WTC11 (cell line): ENCODE data around the gene UBXN4. TPM values are rescaled to one million over a fixed set of nuclear protein-coding genes. Genes with fewer than 3 reads are reported as not detected.

ENCODE experiments used
- ATAC-seq: fragments of 200-7000 bp; cut with Tn5 transposase; 2 replicates; pipeline ENCODE4 v1.10.0; 2021; ENCODE audit warnings: mild to moderate bottlenecking, moderate library complexity
- CTCF ChIA-PET: fragments of 300-600 bp; sonication (Branson Sonifier 250); formaldehyde crosslinking; loops from one replicate; lab custom pipeline; 2021; ENCODE audit warnings: antibody characterized with exemption; lab: Charles Lee
- POLR2A ChIA-PET: fragments of 350-600 bp; sonication (Branson Sonifier 250); formaldehyde crosslinking; loops from one replicate; lab custom pipeline; 2021; ENCODE audit warnings: antibody characterized with exemption; lab: Charles Lee
- DNase-seq: peaks from one replicate; pipeline ENCODE4 v3.0.0; 2021; ENCODE audit warnings: low spot score
- H3K27ac Mint-ChIP-seq: 2 replicates; pipeline ENCODE4 v1.8.0; 2021; ENCODE audit warnings: mixed read lengths
- H3K27me3 Mint-ChIP-seq: 2 replicates; pipeline ENCODE4 v1.8.0; 2021; ENCODE audit warnings: low read depth, mild to moderate bottlenecking, moderate library complexity, mixed read lengths
- H3K36me3 Mint-ChIP-seq: 2 replicates; pipeline ENCODE4 v1.8.0; 2021; ENCODE audit warnings: mixed read lengths
- H3K4me1 Mint-ChIP-seq: 2 replicates; pipeline ENCODE4 v1.8.0; 2022; ENCODE audit warnings: mixed read lengths
- H3K4me3 Mint-ChIP-seq: 2 replicates; pipeline ENCODE4 v1.8.0; 2021; ENCODE audit warnings: mild to moderate bottlenecking, moderate library complexity, mixed read lengths
- H3K9me3 Mint-ChIP-seq: 2 replicates; pipeline ENCODE4 v1.8.0; 2021; ENCODE audit warnings: mixed read lengths
- FOXJ3 ChIP-seq: sonication (generic); formaldehyde crosslinking; IDR thresholded peaks from 2 replicates; pipeline ENCODE4 v1.9.0; 2021; ENCODE audit warnings: missing genetic modification reagents, mild to moderate bottlenecking, borderline replicate concordance
- FOXK1 ChIP-seq: sonication (generic); formaldehyde crosslinking; IDR thresholded peaks from 2 replicates; pipeline ENCODE4 v1.8.0; 2022; ENCODE audit warnings: mild to moderate bottlenecking, moderate library complexity, missing genetic modification reagents
- GRHL2 ChIP-seq: fragments of 250-450 bp; sonication (Bioruptor Pico); IDR thresholded peaks from 2 replicates; pipeline ENCODE4 v1.8.0; 2022; ENCODE audit warnings: mild to moderate bottlenecking, moderate library complexity; ENCODE audit not compliant: insufficient replicate concordance, severe bottlenecking
- KAT7 ChIP-seq: sonication (generic); formaldehyde crosslinking; IDR thresholded peaks from 2 replicates; pipeline ENCODE4 v1.8.1; 2023; ENCODE audit warnings: missing genetic modification reagents, mild to moderate bottlenecking, borderline replicate concordance
- NFE2L1 ChIP-seq: sonication (generic); formaldehyde crosslinking; IDR thresholded peaks from 2 replicates; pipeline ENCODE4 v1.8.1; 2023; ENCODE audit warnings: missing genetic modification reagents
- NR3C1 ChIP-seq: sonication (generic); formaldehyde crosslinking; conservative IDR thresholded peaks from 2 replicates; pipeline ENCODE4 v1.8.1; 2023; ENCODE audit warnings: low read depth, mild to moderate bottlenecking, missing genetic modification reagents
- PRRX2 ChIP-seq: fragments of 250-450 bp; sonication (Bioruptor Pico); IDR thresholded peaks from 2 replicates; pipeline ENCODE4 v1.8.0; 2021; ENCODE audit warnings: mild to moderate bottlenecking
- RELA ChIP-seq: sonication (generic); formaldehyde crosslinking; IDR thresholded peaks from 2 replicates; pipeline ENCODE4 v1.8.1; 2022; ENCODE audit warnings: missing genetic modification reagents, mild to moderate bottlenecking, borderline replicate concordance
- RORB ChIP-seq: fragments of 250-450 bp; sonication (Bioruptor Pico); IDR thresholded peaks from 2 replicates; pipeline ENCODE4 v1.9.0; 2021; ENCODE audit warnings: mild to moderate bottlenecking
- SMAD3 ChIP-seq: sonication (generic); formaldehyde crosslinking; IDR thresholded peaks from 2 replicates; pipeline ENCODE4 v1.8.0; 2022; ENCODE audit warnings: missing genetic modification reagents, mild to moderate bottlenecking, borderline replicate concordance
- TCF7 ChIP-seq: sonication (generic); formaldehyde crosslinking; IDR thresholded peaks from 2 replicates; pipeline ENCODE4 v1.8.0; 2022; ENCODE audit warnings: mild to moderate bottlenecking, low read depth, missing genetic modification reagents, moderate library complexity
- ZBTB21 ChIP-seq: sonication (generic); formaldehyde crosslinking; IDR thresholded peaks from 2 replicates; pipeline ENCODE4 v1.8.1; 2023; ENCODE audit warnings: mild to moderate bottlenecking, missing genetic modification reagents, borderline replicate concordance
- ZNF121 ChIP-seq: sonication (generic); formaldehyde crosslinking; IDR thresholded peaks from 2 replicates; pipeline ENCODE4 v1.8.0; 2023; ENCODE audit warnings: missing genetic modification reagents
- ZNF138 ChIP-seq: sonication (generic); formaldehyde crosslinking; conservative IDR thresholded peaks from 2 replicates; pipeline ENCODE4 v1.8.1; 2022; ENCODE audit warnings: mild to moderate bottlenecking, moderate library complexity, missing genetic modification reagents
- ZNF263 ChIP-seq: sonication (generic); formaldehyde crosslinking; IDR thresholded peaks from 2 replicates; pipeline ENCODE4 v1.8.1; 2022; ENCODE audit warnings: low read depth, mild to moderate bottlenecking, moderate library complexity, missing genetic modification reagents
- ZNF317 ChIP-seq: sonication (generic); formaldehyde crosslinking; IDR thresholded peaks from 2 replicates; pipeline ENCODE4 v1.8.1; 2023; ENCODE audit warnings: low read depth, mild to moderate bottlenecking, moderate library complexity, missing genetic modification reagents, borderline replicate concordance
- ZNF396 ChIP-seq: fragments of 250-450 bp; sonication (Bioruptor Pico); IDR thresholded peaks from 2 replicates; pipeline ENCODE4 v1.8.0; 2021; ENCODE audit warnings: mild to moderate bottlenecking, moderate library complexity, borderline replicate concordance
- ZNF671 ChIP-seq: fragments of 250-450 bp; sonication (Bioruptor Pico); IDR thresholded peaks from 2 replicates; pipeline ENCODE4 v1.8.0; 2021; ENCODE audit warnings: mild to moderate bottlenecking
- total RNA-seq: library from RNA; stranded (reverse); gene quantifications from 3 replicates; pipeline ENCODE4 v1.2.3, GENCODE V29; 2021
- TF ChIP-seq, protein P1 (sequence below): sonication (generic); formaldehyde crosslinking; conservative IDR thresholded peaks from 2 replicates; pipeline ENCODE4 v1.8.1; 2022; ENCODE audit warnings: mild to moderate bottlenecking, missing genetic modification reagents
- TF ChIP-seq, protein P2 (sequence below): sonication (generic); formaldehyde crosslinking; IDR thresholded peaks from 2 replicates; pipeline ENCODE4 v1.8.0; 2023; ENCODE audit warnings: missing genetic modification reagents, mild to moderate bottlenecking, borderline replicate concordance
- TF ChIP-seq, protein P3 (sequence below): sonication (generic); formaldehyde crosslinking; IDR thresholded peaks from 2 replicates; pipeline ENCODE4 v1.8.1; 2023; ENCODE audit warnings: mild to moderate bottlenecking, missing genetic modification reagents, borderline replicate concordance
- TF ChIP-seq, protein P4 (sequence below): sonication (generic); formaldehyde crosslinking; conservative IDR thresholded peaks from 2 replicates; pipeline ENCODE4 v1.8.1; 2023; ENCODE audit warnings: mild to moderate bottlenecking, low read depth, missing genetic modification reagents, moderate library complexity
- TF ChIP-seq, protein P5 (sequence below): sonication (generic); formaldehyde crosslinking; IDR thresholded peaks from 2 replicates; pipeline ENCODE4 v1.8.1; 2022; ENCODE audit warnings: mild to moderate bottlenecking, missing genetic modification reagents, moderate library complexity, borderline replicate concordance

Gene UBXN4
- total RNA-seq, 1 experiment from 2014 or later = 68.1 TPM

DNA sequence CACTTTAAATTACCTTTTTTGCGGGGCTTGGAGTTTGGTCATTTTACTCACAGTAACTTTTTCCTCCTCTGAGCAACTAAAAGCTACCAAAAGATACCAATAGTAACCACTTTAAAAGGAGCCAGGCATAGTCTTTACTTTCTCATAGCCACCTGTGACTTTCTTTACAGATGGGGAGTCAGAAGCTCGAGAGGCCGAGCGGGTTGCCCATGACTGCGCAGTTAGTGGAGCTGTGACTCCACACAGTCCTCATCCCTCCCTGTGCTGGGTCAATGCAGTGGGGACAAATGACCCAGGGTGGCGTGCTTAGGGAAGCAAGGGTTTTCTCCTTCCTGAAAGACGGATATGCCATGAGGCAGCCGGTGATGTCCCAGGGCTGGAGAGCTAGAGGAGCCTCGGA, 83.5 kb downstream of the UBXN4 start:
- CTCF ChIA-PET = interaction anchor here (0.7 to 2.1 kb wide), 3 partner anchors 9 to 559 kb away, joined by 3 to 9 read pairs (median 5); no protein-coding TSS in a partner anchor
- POLR2A ChIA-PET = interaction anchor here (0.6 kb wide), 1 partner anchor 647 kb away, joined by 3 read pairs; no protein-coding TSS in a partner anchor

DNA sequence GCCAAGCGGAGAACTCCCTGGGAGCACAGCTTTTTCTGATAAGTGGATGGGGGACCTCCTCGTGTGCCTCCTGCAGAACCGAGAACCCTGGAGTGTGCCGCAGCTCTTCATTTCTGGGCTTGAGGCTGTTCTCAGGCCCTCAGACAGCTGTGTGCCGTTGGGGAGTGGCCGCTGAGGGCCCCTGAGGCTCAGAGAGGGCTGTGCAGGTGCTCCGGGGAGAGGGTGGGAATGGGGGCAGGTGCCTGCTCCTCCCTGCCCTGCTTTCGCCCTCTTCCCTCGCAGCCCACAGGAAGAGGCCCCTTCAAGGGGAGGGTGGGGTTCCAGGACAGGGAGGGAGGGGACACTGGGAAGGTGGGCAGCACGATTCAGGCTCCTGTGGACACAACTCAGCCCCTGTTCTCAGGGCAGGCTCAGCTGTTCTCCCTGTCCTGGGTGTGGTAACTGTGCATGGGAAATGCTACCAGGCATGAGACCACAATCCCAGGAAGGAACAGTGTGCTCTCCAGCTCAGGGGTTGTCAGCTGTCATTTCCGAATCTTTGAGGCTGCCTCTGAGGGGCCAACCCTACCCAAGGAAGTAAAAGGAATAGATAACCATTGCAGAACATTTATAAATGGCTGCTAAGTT, 84.0 kb downstream of the UBXN4 start:
- H3K27me3 Mint-ChIP-seq = peaks cover 7% of the 10 kb centered on the region; the same call in 1 of the 2 replicates
- ATAC-seq (peak; percentile 63), DNase-seq (no peak)
- CTCF ChIA-PET = interaction anchor here (0.7 to 2.1 kb wide), 3 partner anchors 9 to 559 kb away, joined by 3 to 9 read pairs (median 5); no protein-coding TSS in a partner anchor
- no peaks in the 10 kb centered on the region for H3K4me1 Mint-ChIP-seq
- H3K36me3 Mint-ChIP-seq = no peaks in the 10 kb centered on the region
- no peak overlapping the region for H3K4me3 Mint-ChIP-seq
- POLR2A ChIA-PET = no interaction called here
- H3K9me3 Mint-ChIP-seq = peaks cover 18% of the 10 kb centered on the region
- no peak overlapping the region for H3K27ac Mint-ChIP-seq
- TF ChIP-seq, protein P1, sequence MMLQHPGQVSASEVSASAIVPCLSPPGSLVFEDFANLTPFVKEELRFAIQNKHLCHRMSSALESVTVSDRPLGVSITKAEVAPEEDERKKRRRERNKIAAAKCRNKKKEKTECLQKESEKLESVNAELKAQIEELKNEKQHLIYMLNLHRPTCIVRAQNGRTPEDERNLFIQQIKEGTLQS (CRISPR knock-in tag) = no peak
- TF ChIP-seq ZNF671 (CRISPR knock-in tag) (no peak), FOXJ3 (CRISPR knock-in tag) (no peak), ZNF138 (no peak), PRRX2 (no peak), FOXK1 (CRISPR knock-in tag) (no peak), TCF7 (no peak), NR3C1 (CRISPR knock-in tag) (no peak), RORB (CRISPR knock-in tag) (no peak), ZNF317 (CRISPR knock-in tag) (no peak), ZNF263 (CRISPR knock-in tag) (no peak)
- TF ChIP-seq, protein P2, sequence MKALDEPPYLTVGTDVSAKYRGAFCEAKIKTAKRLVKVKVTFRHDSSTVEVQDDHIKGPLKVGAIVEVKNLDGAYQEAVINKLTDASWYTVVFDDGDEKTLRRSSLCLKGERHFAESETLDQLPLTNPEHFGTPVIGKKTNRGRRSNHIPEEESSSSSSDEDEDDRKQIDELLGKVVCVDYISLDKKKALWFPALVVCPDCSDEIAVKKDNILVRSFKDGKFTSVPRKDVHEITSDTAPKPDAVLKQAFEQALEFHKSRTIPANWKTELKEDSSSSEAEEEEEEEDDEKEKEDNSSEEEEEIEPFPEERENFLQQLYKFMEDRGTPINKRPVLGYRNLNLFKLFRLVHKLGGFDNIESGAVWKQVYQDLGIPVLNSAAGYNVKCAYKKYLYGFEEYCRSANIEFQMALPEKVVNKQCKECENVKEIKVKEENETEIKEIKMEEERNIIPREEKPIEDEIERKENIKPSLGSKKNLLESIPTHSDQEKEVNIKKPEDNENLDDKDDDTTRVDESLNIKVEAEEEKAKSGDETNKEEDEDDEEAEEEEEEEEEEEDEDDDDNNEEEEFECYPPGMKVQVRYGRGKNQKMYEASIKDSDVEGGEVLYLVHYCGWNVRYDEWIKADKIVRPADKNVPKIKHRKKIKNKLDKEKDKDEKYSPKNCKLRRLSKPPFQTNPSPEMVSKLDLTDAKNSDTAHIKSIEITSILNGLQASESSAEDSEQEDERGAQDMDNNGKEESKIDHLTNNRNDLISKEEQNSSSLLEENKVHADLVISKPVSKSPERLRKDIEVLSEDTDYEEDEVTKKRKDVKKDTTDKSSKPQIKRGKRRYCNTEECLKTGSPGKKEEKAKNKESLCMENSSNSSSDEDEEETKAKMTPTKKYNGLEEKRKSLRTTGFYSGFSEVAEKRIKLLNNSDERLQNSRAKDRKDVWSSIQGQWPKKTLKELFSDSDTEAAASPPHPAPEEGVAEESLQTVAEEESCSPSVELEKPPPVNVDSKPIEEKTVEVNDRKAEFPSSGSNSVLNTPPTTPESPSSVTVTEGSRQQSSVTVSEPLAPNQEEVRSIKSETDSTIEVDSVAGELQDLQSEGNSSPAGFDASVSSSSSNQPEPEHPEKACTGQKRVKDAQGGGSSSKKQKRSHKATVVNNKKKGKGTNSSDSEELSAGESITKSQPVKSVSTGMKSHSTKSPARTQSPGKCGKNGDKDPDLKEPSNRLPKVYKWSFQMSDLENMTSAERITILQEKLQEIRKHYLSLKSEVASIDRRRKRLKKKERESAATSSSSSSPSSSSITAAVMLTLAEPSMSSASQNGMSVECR = no peak
- TF ChIP-seq, protein P3, sequence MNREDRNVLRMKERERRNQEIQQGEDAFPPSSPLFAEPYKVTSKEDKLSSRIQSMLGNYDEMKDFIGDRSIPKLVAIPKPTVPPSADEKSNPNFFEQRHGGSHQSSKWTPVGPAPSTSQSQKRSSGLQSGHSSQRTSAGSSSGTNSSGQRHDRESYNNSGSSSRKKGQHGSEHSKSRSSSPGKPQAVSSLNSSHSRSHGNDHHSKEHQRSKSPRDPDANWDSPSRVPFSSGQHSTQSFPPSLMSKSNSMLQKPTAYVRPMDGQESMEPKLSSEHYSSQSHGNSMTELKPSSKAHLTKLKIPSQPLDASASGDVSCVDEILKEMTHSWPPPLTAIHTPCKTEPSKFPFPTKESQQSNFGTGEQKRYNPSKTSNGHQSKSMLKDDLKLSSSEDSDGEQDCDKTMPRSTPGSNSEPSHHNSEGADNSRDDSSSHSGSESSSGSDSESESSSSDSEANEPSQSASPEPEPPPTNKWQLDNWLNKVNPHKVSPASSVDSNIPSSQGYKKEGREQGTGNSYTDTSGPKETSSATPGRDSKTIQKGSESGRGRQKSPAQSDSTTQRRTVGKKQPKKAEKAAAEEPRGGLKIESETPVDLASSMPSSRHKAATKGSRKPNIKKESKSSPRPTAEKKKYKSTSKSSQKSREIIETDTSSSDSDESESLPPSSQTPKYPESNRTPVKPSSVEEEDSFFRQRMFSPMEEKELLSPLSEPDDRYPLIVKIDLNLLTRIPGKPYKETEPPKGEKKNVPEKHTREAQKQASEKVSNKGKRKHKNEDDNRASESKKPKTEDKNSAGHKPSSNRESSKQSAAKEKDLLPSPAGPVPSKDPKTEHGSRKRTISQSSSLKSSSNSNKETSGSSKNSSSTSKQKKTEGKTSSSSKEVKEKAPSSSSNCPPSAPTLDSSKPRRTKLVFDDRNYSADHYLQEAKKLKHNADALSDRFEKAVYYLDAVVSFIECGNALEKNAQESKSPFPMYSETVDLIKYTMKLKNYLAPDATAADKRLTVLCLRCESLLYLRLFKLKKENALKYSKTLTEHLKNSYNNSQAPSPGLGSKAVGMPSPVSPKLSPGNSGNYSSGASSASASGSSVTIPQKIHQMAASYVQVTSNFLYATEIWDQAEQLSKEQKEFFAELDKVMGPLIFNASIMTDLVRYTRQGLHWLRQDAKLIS (CRISPR knock-in tag) = no peak
- TF ChIP-seq, protein P4, sequence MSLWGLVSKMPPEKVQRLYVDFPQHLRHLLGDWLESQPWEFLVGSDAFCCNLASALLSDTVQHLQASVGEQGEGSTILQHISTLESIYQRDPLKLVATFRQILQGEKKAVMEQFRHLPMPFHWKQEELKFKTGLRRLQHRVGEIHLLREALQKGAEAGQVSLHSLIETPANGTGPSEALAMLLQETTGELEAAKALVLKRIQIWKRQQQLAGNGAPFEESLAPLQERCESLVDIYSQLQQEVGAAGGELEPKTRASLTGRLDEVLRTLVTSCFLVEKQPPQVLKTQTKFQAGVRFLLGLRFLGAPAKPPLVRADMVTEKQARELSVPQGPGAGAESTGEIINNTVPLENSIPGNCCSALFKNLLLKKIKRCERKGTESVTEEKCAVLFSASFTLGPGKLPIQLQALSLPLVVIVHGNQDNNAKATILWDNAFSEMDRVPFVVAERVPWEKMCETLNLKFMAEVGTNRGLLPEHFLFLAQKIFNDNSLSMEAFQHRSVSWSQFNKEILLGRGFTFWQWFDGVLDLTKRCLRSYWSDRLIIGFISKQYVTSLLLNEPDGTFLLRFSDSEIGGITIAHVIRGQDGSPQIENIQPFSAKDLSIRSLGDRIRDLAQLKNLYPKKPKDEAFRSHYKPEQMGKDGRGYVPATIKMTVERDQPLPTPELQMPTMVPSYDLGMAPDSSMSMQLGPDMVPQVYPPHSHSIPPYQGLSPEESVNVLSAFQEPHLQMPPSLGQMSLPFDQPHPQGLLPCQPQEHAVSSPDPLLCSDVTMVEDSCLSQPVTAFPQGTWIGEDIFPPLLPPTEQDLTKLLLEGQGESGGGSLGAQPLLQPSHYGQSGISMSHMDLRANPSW (CRISPR knock-in tag) = no peak

More for the DNA sequence above, 83.5 kb downstream of the UBXN4 start:
- Mint-ChIP-seq H3K4me1 (no peaks in the 10 kb centered on the region), H3K27me3 (peaks cover 7% of the 10 kb centered on the region; the same call in 1 of the 2 replicates), H3K4me3 (no peak overlapping the region), H3K36me3 (no peaks in the 10 kb centered on the region), H3K9me3 (peaks cover 18% of the 10 kb centered on the region), H3K27ac (no peak overlapping the region)
- no peak for DNase-seq
- TF ChIP-seq, protein P5, sequence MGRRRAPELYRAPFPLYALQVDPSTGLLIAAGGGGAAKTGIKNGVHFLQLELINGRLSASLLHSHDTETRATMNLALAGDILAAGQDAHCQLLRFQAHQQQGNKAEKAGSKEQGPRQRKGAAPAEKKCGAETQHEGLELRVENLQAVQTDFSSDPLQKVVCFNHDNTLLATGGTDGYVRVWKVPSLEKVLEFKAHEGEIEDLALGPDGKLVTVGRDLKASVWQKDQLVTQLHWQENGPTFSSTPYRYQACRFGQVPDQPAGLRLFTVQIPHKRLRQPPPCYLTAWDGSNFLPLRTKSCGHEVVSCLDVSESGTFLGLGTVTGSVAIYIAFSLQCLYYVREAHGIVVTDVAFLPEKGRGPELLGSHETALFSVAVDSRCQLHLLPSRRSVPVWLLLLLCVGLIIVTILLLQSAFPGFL (CRISPR knock-in tag) = no peak
- no peak for TF ChIP-seq ZNF396
- TF ChIP-seq SMAD3 = no peak
- TF ChIP-seq FOXJ3 (CRISPR knock-in tag) = no peak
- TF ChIP-seq RELA (CRISPR knock-in tag) = no peak
- no peak for TF ChIP-seq ZBTB21 (CRISPR knock-in tag)
- no peak for TF ChIP-seq PRRX2
- TF ChIP-seq GRHL2 = no peak
- no peak for TF ChIP-seq NFE2L1
- no peak for TF ChIP-seq ZNF121 (CRISPR knock-in tag)
- TF ChIP-seq KAT7 = no peak
- ATAC-seq = peak; percentile 38
